OCI-LY1 (cell line): Measurements from ENCODE around the gene HAPSTR1.

Experiments
- H2AFZ ChIP-seq: fragments of 200-600 bp; sonication (generic), shearing (Covaris generic); 2 replicates; pipeline ENCODE4 v1.6.0; 2014; ENCODE audit warnings: antibody characterized with exemption, mild to moderate bottlenecking, low read length
- H3F3A ChIP-seq: fragments of 200-600 bp; sonication (generic), shearing (Covaris generic); 2 replicates; pipeline ENCODE4 v1.6.0; 2014; ENCODE audit warnings: mild to moderate bottlenecking, antibody characterized with exemption, low read length, moderate library complexity; ENCODE audit not compliant: insufficient read depth
- H3K27ac ChIP-seq: fragments of 200-600 bp; sonication (generic); 2 replicates; pipeline ENCODE4 v1.5.1; 2014; ENCODE audit warnings: low read length, mixed run types, mild to moderate bottlenecking, low read depth; ENCODE audit not compliant: poor library complexity, severe bottlenecking
- H3K27me3 ChIP-seq: fragments of 200-600 bp; sonication (generic); 2 replicates; pipeline ENCODE4 v1.6.0; 2014; ENCODE audit warnings: antibody characterized with exemption, mild to moderate bottlenecking, low read length, moderate library complexity; ENCODE audit not compliant: insufficient read depth
- H3K36me3 ChIP-seq: fragments of 200-600 bp; sonication (generic); 2 replicates; pipeline ENCODE4 v1.6.1; 2014; ENCODE audit warnings: mild to moderate bottlenecking, antibody characterized with exemption, low read length, moderate library complexity, mixed read lengths; ENCODE audit not compliant: insufficient read depth
- H3K4me1 ChIP-seq: fragments of 200-600 bp; sonication (generic); 2 replicates; pipeline ENCODE4 v1.5.1; 2014; ENCODE audit warnings: mild to moderate bottlenecking, low read length, moderate library complexity; ENCODE audit not compliant: insufficient read depth, severe bottlenecking
- H3K4me2 ChIP-seq: fragments of 200-600 bp; sonication (generic), shearing (Covaris generic); 2 replicates; pipeline ENCODE4 v1.6.1; 2014; ENCODE audit warnings: low read length
- H3K4me3 ChIP-seq: fragments of 200-600 bp; sonication (generic); 2 replicates; pipeline ENCODE4 v1.5.1; 2014; ENCODE audit warnings: low read length, low read depth, mild to moderate bottlenecking, mixed read lengths; ENCODE audit not compliant: poor library complexity, severe bottlenecking
- H3K79me2 ChIP-seq: fragments of 200-600 bp; shearing (Covaris generic); 2 replicates; pipeline ENCODE4 v1.6.1; 2016; ENCODE audit warnings: mixed run types, low read length, mixed read lengths; ENCODE audit not compliant: insufficient read depth
- H3K9ac ChIP-seq: fragments of 200-600 bp; sonication (generic), shearing (Covaris generic); 2 replicates; pipeline ENCODE4 v1.6.1; 2014; ENCODE audit warnings: mild to moderate bottlenecking, low read length, mixed read lengths
- H3K9me2 ChIP-seq: fragments of 200-600 bp; sonication (generic), shearing (Covaris generic); 2 replicates; pipeline ENCODE4 v1.6.1; 2014; ENCODE audit warnings: low read depth, mild to moderate bottlenecking, low read length, mixed read lengths
- H3K9me3 ChIP-seq: fragments of 200-600 bp; shearing (Covaris generic); 2 replicates; pipeline ENCODE4 v1.6.1; 2014; ENCODE audit warnings: low read length, mixed read lengths
- H4K20me1 ChIP-seq: fragments of 200-600 bp; sonication (generic), shearing (Covaris generic); 2 replicates; pipeline ENCODE4 v1.6.0; 2016; ENCODE audit warnings: mild to moderate bottlenecking, low read length; ENCODE audit not compliant: insufficient read depth
- EZH2 ChIP-seq: fragments of 200-600 bp; sonication (generic), shearing (Covaris generic); IDR thresholded peaks from 2 replicates; pipeline ENCODE4 v1.8.0; 2017; ENCODE audit warnings: borderline replicate concordance, mixed run types, mild to moderate bottlenecking, antibody characterized with exemption, low read length, moderate library complexity, mixed read lengths
- TF ChIP-seq, protein P1 (sequence below): fragments of 200-600 bp; sonication (generic), shearing (Covaris generic); IDR thresholded peaks from 2 replicates; pipeline ENCODE4 v1.5.1; 2017; ENCODE audit warnings: mild to moderate bottlenecking, antibody characterized with exemption, low read length, moderate library complexity, mixed read lengths

HAPSTR1 gene

DNA sequence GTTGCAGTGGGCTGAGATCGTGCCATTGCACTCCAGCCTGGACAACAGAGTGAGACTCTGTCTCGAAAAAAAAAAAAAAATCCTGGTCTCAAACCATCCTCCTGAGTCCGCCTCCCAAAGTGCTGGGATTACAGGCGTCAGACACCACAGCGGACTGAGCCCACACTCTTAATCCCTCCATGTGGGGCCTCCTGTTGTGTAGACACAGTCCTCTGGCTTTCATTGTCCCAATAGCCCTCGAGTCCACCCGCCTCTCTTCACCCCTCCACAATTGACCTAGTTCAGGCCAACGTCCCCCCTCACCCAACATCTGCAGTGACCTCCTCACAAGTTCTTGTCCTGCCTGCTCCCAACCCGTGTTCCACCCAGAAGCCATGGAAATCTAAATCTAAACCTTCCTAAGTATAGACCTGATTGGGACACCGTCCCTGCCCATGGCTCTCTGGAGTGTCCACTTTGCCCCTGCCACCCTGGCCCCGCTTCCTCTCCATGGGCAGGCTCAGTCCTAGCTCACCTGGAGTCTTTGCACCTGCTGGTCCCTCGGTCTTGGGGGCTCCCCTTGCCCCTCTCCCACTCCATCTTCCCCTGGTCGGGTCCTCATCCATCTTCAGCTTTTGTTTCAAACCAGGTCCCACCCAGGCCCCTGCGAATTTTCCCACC lies 46.7 kb downstream of the HAPSTR1 start:
- Histone ChIP-seq H3K27me3 (0 out of 2 replicates have a peak, but pooled peaks cover 5% of the 10 kb centered on the region), H3K27ac (no peak overlapping the region)
- no peak for TF ChIP-seq EZH2
- TF ChIP-seq, protein P1, sequence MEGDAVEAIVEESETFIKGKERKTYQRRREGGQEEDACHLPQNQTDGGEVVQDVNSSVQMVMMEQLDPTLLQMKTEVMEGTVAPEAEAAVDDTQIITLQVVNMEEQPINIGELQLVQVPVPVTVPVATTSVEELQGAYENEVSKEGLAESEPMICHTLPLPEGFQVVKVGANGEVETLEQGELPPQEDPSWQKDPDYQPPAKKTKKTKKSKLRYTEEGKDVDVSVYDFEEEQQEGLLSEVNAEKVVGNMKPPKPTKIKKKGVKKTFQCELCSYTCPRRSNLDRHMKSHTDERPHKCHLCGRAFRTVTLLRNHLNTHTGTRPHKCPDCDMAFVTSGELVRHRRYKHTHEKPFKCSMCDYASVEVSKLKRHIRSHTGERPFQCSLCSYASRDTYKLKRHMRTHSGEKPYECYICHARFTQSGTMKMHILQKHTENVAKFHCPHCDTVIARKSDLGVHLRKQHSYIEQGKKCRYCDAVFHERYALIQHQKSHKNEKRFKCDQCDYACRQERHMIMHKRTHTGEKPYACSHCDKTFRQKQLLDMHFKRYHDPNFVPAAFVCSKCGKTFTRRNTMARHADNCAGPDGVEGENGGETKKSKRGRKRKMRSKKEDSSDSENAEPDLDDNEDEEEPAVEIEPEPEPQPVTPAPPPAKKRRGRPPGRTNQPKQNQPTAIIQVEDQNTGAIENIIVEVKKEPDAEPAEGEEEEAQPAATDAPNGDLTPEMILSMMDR: no peak

DNA sequence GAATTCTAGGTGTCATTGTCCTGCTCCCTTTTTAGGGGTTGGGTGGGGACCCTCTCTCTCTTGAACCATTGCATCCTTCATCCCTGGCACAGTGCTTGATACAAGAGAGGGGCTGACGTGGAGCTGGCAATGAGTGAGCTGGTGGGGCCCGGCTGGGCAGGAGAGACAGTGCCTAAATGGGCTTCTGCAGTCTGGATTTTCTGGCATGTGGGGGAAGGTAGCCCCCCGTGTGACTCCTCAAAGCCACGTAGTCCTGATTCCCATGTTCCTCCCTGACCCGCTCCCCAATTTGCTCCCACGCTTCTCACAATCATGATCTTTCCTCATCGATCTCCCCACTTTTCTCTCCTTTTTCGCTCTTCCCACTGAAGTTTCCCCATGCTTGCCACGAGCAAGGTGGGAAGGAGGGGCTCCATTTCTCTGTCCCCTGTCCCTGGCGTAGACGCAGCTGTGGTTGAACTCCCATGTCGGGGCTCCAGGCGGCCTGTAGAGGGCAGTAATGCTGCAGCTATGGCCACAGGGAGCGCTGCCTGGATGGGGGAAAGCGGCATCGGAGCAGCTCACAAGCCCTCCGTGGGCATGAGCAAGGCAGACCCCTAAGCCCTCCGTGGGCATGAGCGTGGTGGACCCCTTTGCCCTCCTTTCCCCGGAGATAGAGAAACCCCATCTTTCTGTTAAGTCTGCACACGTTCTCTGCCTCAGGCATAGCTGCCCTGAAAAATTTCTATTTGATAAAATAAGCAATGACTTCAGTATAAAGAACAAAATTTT lies 47.5 kb downstream of the HAPSTR1 start:
- Histone ChIP-seq H3K79me2 (no peaks in the 10 kb centered on the region), H3K27ac (no peak overlapping the region), H3K4me2 (peak overlapping the region; percentile 34), H4K20me1 (no peaks in the 10 kb centered on the region), H3K4me3 (no peak overlapping the region), H3K27me3 (0 out of 2 replicates have a peak, but pooled peaks cover 5% of the 10 kb centered on the region), H3K9ac (no peak overlapping the region), H3K9me2 (no peaks in the 10 kb centered on the region), H3K36me3 (no peaks in the 10 kb centered on the region), H3K9me3 (no peaks in the 10 kb centered on the region), H3F3A (no peaks in the 10 kb centered on the region), H2AFZ (no peak overlapping the region), H3K4me1 (peaks cover 21% of the 10 kb centered on the region)
- TF ChIP-seq EZH2: no peak
- TF ChIP-seq, protein P1: peak; percentile 94

More for the DNA sequence above, 46.7 kb downstream of the HAPSTR1 start:
- H3K4me2 ChIP-seq: no peak overlapping the region
- no peaks in the 10 kb centered on the region for H3K79me2 ChIP-seq
- H2AFZ ChIP-seq: no peak overlapping the region
- H3K9ac ChIP-seq: no peak overlapping the region
- no peaks in the 10 kb centered on the region for H3K9me3 ChIP-seq
- no peaks in the 10 kb centered on the region for H3K36me3 ChIP-seq
- H3K4me1 ChIP-seq: peaks cover 21% of the 10 kb centered on the region
- H3F3A ChIP-seq: no peaks in the 10 kb centered on the region
- H4K20me1 ChIP-seq: no peaks in the 10 kb centered on the region
- no peaks in the 10 kb centered on the region for H3K9me2 ChIP-seq
- no peak overlapping the region for H3K4me3 ChIP-seq

DNA sequence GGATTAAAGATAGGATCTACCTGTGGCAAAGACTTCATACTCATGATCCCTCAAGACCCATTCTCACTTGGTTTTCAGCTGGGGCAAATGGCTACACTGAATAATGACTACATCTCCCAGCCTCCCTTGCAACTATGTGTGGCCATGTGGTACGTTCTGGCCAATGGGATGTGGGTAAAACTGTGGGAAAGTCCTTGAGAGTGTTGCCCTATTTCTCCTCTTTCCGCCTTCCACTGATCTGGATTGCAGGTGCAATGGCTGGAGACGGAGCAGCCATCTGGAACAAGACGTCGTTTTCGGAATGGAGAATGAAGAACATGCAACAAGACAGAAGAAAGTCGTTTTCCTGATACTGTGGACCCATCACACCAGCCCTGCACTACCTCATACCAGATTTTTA lies 48.5 kb downstream of the HAPSTR1 start:
- Histone ChIP-seq H3K9me3 (no peaks in the 10 kb centered on the region), H3F3A (no peaks in the 10 kb centered on the region), H3K4me1 (peaks cover 21% of the 10 kb centered on the region), H3K36me3 (no peaks in the 10 kb centered on the region), H3K4me2 (peak overlapping the region; percentile 44), H3K9me2 (no peaks in the 10 kb centered on the region), H3K79me2 (no peaks in the 10 kb centered on the region), H4K20me1 (no peaks in the 10 kb centered on the region), H3K27ac (no peak overlapping the region), H3K4me3 (peak overlapping the region; percentile 27), H3K27me3 (0 out of 2 replicates have a peak, but pooled peaks cover 5% of the 10 kb centered on the region), H2AFZ (no peak overlapping the region), H3K9ac (no peak overlapping the region)
- TF ChIP-seq, protein P1: no peak
- no peak for TF ChIP-seq EZH2
